ENCODE measurements around the gene MCRIP1. TPM values are rescaled to one million over a fixed set of nuclear protein-coding genes. Genes with fewer than 3 reads are reported as not detected.

Gene MCRIP1
- total and polyA plus RNA-seq, 9 of the 15 experiments (the other 6 are each of a cell fraction or from before 2014, with no cell fraction given), result 0.39 to 35.8 (median 9.7) TPM

DNA sequence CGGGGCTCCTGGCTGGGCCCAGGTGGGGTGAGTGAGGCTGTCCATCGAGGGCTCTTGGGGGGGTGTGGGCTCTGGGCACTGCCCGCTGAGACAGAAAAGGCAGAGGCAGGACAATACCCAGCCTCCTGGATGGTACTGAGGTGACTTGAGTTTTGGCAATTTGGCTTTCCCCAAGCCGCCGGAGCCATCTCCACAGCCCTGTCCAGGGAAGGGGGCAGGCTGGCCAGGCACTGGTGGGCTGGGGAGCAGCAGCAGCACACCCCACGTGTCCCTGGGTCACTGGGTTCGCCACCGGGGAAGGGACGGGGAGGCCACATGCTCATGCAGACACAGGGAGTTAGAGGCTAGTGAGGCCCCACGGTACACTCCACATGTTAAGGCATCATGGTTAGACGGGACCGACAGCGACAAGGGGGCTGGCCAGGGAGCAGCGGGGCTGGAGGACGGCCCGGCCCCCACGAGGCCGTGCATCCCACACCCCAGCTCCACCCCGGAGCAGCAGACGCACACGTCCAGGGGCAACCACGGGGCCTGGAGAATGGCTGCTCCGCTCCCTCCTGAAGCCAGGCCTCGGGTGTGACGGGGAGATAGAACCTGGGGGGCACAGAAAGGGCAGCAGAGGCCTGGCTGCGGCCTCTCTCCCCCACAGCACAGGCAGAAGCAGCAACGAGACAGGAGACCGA is 35.0 kb upstream of the MCRIP1 start (continued):
- TF ChIP-seq, protein P1, sequence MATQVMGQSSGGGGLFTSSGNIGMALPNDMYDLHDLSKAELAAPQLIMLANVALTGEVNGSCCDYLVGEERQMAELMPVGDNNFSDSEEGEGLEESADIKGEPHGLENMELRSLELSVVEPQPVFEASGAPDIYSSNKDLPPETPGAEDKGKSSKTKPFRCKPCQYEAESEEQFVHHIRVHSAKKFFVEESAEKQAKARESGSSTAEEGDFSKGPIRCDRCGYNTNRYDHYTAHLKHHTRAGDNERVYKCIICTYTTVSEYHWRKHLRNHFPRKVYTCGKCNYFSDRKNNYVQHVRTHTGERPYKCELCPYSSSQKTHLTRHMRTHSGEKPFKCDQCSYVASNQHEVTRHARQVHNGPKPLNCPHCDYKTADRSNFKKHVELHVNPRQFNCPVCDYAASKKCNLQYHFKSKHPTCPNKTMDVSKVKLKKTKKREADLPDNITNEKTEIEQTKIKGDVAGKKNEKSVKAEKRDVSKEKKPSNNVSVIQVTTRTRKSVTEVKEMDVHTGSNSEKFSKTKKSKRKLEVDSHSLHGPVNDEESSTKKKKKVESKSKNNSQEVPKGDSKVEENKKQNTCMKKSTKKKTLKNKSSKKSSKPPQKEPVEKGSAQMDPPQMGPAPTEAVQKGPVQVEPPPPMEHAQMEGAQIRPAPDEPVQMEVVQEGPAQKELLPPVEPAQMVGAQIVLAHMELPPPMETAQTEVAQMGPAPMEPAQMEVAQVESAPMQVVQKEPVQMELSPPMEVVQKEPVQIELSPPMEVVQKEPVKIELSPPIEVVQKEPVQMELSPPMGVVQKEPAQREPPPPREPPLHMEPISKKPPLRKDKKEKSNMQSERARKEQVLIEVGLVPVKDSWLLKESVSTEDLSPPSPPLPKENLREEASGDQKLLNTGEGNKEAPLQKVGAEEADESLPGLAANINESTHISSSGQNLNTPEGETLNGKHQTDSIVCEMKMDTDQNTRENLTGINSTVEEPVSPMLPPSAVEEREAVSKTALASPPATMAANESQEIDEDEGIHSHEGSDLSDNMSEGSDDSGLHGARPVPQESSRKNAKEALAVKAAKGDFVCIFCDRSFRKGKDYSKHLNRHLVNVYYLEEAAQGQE (IDR thresholded peaks at IDR 0.05; ENCODE audit: borderline replicate concordance), result 0 out of 2 replicates have a peak, but pooled peaks have one; percentile 7
- TF ChIP-seq, protein P1 (CRISPR knock-in tag; IDR thresholded peaks at IDR 0.05; ENCODE audit: low read depth), result 0 out of 2 replicates have a peak, but pooled peaks have one; percentile 42
- TF ChIP-seq SETDB1 (IDR thresholded peaks at IDR 0.05; ENCODE audit: low read length), result peak; percentile 18
- peak; percentile 36 for TF ChIP-seq SMAD4 (CRISPR knock-in tag; conservative IDR thresholded peaks at IDR 0.05)
- TF ChIP-seq NR2F6 (CRISPR knock-in tag; IDR thresholded peaks at IDR 0.05), result no peak
- TF ChIP-seq TARDBP (IDR thresholded peaks at IDR 0.05), result no peak
- TF ChIP-seq POLR2AphosphoS5 (IDR thresholded peaks at IDR 0.05; ENCODE audit: control insufficient read depth, insufficient read depth, low read depth, low read length), result peak; percentile 61
- TF ChIP-seq TCF3 (CRISPR knock-in tag; IDR thresholded peaks at IDR 0.05), result peak; percentile 53
- TF ChIP-seq MAFK (IDR thresholded peaks at IDR 0.05; ENCODE audit: low read length), result no peak
- no peak for TF ChIP-seq ADNP (tag; IDR thresholded peaks at IDR 0.05)
- peak in 1 of 2 experiments; percentile 40; a peak in 1 of 4 replicates for TF ChIP-seq TRIM24 (IDR thresholded peaks at IDR 0.05)
- no peak for TF ChIP-seq ZNF699 (CRISPR knock-in tag; IDR thresholded peaks at IDR 0.05; ENCODE audit: insufficient replicate concordance)
- no peak for TF ChIP-seq ZFP36 (IDR thresholded peaks at IDR 0.05; ENCODE audit: low read depth, low read length, partially characterized antibody)
- TF ChIP-seq MAFF (IDR thresholded peaks at IDR 0.05; ENCODE audit: low read length), result no peak
- peak; percentile 74; the same call in 1 of the 2 replicates for TF ChIP-seq ETS1 (conservative IDR thresholded peaks at IDR 0.05; ENCODE audit: control insufficient read depth, low read depth, low read length)
- peak; percentile 20; the same call in 1 of the 2 replicates for TF ChIP-seq MBD2 (IDR thresholded peaks at IDR 0.05; ENCODE audit: borderline replicate concordance, low read depth)
- no peak for TF ChIP-seq ZNF589 (CRISPR knock-in tag; IDR thresholded peaks at IDR 0.05; ENCODE audit: low read depth)
- TF ChIP-seq MECOM (CRISPR knock-in tag; IDR thresholded peaks at IDR 0.05), result no peak

Data from K562 (cell line).